Natural killer cell (primary cell): ENCODE results near the gene CLK3. TPM values are rescaled to one million over a fixed set of nuclear protein-coding genes. Genes with fewer than 3 reads are reported as not detected.

Experiments used
- ATAC-seq, 3 donors: fragments of 150-1000 bp in 2 of 3; fragments of 200-7000 bp in 1 of 3; cut with Tn5 transposase; 1 replicate in 1 of 3; 2 replicates in 2 of 3; pipeline ENCODE4 v1.10.0; 2021; ENCODE audit warnings: mild to moderate bottlenecking in 2 of 3, moderate library complexity in 2 of 3
- DNase-seq, 2 donors: peaks; one replicate each; pipeline versions ENCODE4 v3.0.0 to v3.0.0-alpha.2; 2013 to 2021; ENCODE audit warnings: mixed read lengths in 1 of 2
- H3K27ac ChIP-seq: one replicate; pipeline ENCODE4 v1.5.1; 2013; ENCODE audit warnings: mild to moderate bottlenecking, low read length
- H3K27me3 ChIP-seq: one replicate; pipeline ENCODE4 v1.6.1; 2013; ENCODE audit warnings: low read length; ENCODE audit not compliant: control insufficient read depth, insufficient read depth
- H3K36me3 ChIP-seq: one replicate; pipeline ENCODE4 v1.6.1; 2013; ENCODE audit warnings: low read length; ENCODE audit not compliant: control insufficient read depth, insufficient read depth
- H3K4me1 ChIP-seq: one replicate; pipeline ENCODE4 v1.6.1; 2013; ENCODE audit warnings: low read length; ENCODE audit not compliant: control insufficient read depth, insufficient read depth
- H3K4me3 ChIP-seq: one replicate; pipeline ENCODE4 v1.5.1; 2013; ENCODE audit warnings: low read length
- H3K9me3 ChIP-seq: one replicate; pipeline ENCODE4 v1.6.1; 2013; ENCODE audit warnings: low read length; ENCODE audit not compliant: control insufficient read depth, insufficient read depth
- H3K27ac Mint-ChIP-seq, 2 donors: one replicate each; pipeline ENCODE4 v1.8.0; 2022; ENCODE audit warnings: mild to moderate bottlenecking in 2 of 2, mixed read lengths in 2 of 2, moderate library complexity in 1 of 2
- H3K27me3 Mint-ChIP-seq, 2 donors: one replicate each; pipeline ENCODE4 v1.8.0; 2022; ENCODE audit warnings: low read depth in 2 of 2, mixed read lengths in 2 of 2
- H3K36me3 Mint-ChIP-seq: one replicate; pipeline ENCODE4 v1.8.0; 2022; ENCODE audit warnings: mixed read lengths
- H3K4me1 Mint-ChIP-seq, 2 donors: one replicate each; pipeline ENCODE4 v1.8.0; 2022; ENCODE audit warnings: mixed read lengths in 2 of 2
- H3K4me3 Mint-ChIP-seq: one replicate; pipeline ENCODE4 v1.8.0; 2022; ENCODE audit warnings: mild to moderate bottlenecking, moderate library complexity, mixed read lengths
- H3K9me3 Mint-ChIP-seq, 2 donors: one replicate each; pipeline ENCODE4 v1.8.0; 2022; ENCODE audit warnings: mixed read lengths in 2 of 2
- WGBS: methylation state at CpG from one replicate; pipeline ENCODE4 v1.1.7; 2013; ENCODE audit warnings: missing lambda C conversion rate; ENCODE audit not compliant: insufficient coverage; 5-methylcytosine and 5-hydroxymethylcytosine counted together
- intact Hi-C: fragments of 100-400 bp; cut with micrococcal nuclease; formaldehyde crosslinking; loops from one replicate; pipeline ENCODE4 v1.14.2; 2022
- total RNA-seq, 4 donors: library from RNA; stranded (reverse); fragments of 120-200 nt in 1 of 4; gene quantifications; one replicate each; pipeline versions ENCODE4 v1.2.3 to v1.2.4, GENCODE V29; 2013 to 2022
- TF ChIP-seq, protein P1 (sequence below): fragments of 200-600 bp; IDR thresholded peaks from one replicate; pipeline ENCODE4 v1.8.0; 2022; ENCODE audit warnings: antibody characterized with exemption

CLK3 gene
- total RNA-seq, 3 donors from 2014 or later (not counting 1 experiment from before 2014, with no cell fraction given) = 288 to 298 (median 293) TPM

DNA sequence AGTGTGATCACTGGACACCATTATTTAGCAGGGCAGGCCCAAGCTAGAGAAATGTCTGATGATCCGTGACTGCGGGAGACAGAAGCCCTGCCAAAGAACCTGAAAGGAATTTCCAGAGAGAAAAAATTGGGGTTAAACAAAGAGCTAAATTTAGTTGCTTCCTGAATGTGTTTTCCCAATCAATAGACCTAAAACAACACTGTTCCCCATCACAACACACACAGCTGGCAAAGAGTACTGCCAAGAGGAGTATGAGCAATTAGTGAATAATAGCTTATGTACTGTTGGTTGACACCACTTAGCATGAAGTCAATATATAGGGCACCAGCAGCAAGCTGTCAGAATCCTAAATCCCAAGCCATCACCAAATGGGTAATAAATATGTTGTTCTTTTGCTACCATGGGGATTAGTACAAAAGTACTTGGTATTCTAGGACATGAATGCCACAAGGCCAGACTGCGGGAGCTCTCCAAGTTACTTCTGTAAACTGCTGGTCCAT, 35.7 kb downstream of the CLK3 start:
- no peak overlapping the region for H3K27ac ChIP-seq
- peaks cover 14% of the 10 kb centered on the region for H3K36me3 ChIP-seq
- Mint-ChIP-seq H3K36me3 (no peaks in the 10 kb centered on the region), H3K4me1 (peaks cover 29 to 31% of the 10 kb centered on the region in 2 donors), H3K27ac (peak overlapping the region in 1 of 2 donors; percentile 15), H3K4me3 (no peak overlapping the region), H3K27me3 (no peaks in the 10 kb centered on the region), H3K9me3 (no peaks in the 10 kb centered on the region)
- peaks cover 13% of the 10 kb centered on the region for H3K4me1 ChIP-seq
- no peak for ATAC-seq
- TF ChIP-seq, protein P1, sequence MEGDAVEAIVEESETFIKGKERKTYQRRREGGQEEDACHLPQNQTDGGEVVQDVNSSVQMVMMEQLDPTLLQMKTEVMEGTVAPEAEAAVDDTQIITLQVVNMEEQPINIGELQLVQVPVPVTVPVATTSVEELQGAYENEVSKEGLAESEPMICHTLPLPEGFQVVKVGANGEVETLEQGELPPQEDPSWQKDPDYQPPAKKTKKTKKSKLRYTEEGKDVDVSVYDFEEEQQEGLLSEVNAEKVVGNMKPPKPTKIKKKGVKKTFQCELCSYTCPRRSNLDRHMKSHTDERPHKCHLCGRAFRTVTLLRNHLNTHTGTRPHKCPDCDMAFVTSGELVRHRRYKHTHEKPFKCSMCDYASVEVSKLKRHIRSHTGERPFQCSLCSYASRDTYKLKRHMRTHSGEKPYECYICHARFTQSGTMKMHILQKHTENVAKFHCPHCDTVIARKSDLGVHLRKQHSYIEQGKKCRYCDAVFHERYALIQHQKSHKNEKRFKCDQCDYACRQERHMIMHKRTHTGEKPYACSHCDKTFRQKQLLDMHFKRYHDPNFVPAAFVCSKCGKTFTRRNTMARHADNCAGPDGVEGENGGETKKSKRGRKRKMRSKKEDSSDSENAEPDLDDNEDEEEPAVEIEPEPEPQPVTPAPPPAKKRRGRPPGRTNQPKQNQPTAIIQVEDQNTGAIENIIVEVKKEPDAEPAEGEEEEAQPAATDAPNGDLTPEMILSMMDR = no peak
- intact Hi-C loops = no loop called here
- H3K4me3 ChIP-seq = no peak overlapping the region
- no peak for DNase-seq
- WGBS = 97% methylated on average over 3 of the region's 3 CpGs
- H3K9me3 ChIP-seq = no peaks in the 10 kb centered on the region
- H3K27me3 ChIP-seq = no peaks in the 10 kb centered on the region

DNA sequence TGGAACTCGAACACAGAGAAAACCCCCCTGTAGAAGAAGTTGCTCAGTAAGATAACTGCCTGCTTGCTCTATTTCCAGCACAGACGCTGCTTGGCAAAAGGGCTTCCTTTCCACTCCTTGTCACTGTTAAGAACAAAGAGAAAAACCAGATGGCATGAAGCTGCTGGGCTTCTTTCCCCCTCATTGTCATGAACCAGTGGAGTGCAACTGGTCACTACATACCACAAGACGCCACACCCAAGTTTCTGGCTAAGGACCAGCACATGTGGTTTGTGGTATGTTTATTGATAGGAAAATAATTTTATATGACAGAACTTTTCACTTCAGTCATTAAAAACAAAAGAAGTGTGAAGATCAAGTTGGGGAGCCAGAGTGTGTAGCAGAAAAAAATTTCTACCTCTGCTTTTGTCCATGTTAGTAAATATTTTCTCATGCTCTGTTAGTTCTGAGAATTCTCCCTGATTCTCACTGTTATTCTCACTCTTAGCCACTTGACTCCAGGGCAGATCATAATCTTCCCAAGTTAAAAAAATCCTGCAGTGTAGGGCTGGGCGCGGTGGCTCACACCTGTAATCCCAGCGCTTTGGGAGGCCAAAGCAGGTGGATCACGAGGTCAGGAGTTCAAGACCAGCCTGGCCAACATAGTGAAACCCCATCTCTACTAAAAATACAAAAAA, 37.9 kb downstream of the CLK3 start:
- Histone ChIP-seq H3K27ac (no peak overlapping the region), H3K4me1 (peaks cover 13% of the 10 kb centered on the region), H3K36me3 (peaks cover 12% of the 10 kb centered on the region), H3K4me3 (no peak overlapping the region), H3K9me3 (no peaks in the 10 kb centered on the region), H3K27me3 (no peaks in the 10 kb centered on the region)
- H3K27me3 Mint-ChIP-seq = no peaks in the 10 kb centered on the region
- ATAC-seq (no peak), DNase-seq (no peak)
- TF ChIP-seq, protein P1 = no peak
- no peak overlapping the region for H3K4me3 Mint-ChIP-seq
- H3K4me1 Mint-ChIP-seq = peaks cover 35 to 39% of the 10 kb centered on the region in 2 donors
- no peaks in the 10 kb centered on the region for H3K36me3 Mint-ChIP-seq
- WGBS = 47% methylated on average over 5 of the region's 7 CpGs
- H3K27ac Mint-ChIP-seq = peak overlapping the region; percentile 10 to 76
- H3K9me3 Mint-ChIP-seq = no peaks in the 10 kb centered on the region
- intact Hi-C loops = no loop called here

DNA sequence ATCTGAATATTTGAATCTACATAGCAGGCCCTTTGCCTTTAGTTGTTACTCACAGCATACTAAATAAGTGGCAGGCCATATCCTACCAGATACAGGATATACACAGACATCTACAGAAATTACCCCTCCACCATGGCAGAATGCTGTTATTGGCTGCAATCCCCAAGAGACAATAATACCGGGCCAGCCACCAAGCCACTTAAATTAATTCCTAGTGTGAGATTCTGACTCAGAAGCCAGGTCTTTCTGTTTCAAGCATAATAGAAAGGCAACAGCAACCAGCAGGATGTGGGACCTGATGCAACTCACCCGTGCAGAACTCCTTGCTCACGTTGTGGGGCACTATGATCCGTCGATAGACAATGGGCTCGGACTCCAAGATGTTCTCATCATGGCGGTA, 39.8 kb downstream of the CLK3 start:
- no peaks in the 10 kb centered on the region for H3K9me3 ChIP-seq
- Mint-ChIP-seq H3K4me1 (peaks cover 27 to 32% of the 10 kb centered on the region in 2 donors), H3K4me3 (no peak overlapping the region), H3K9me3 (no peaks in the 10 kb centered on the region), H3K27ac (peak overlapping the region in 1 of 2 donors; percentile 10), H3K36me3 (no peaks in the 10 kb centered on the region), H3K27me3 (no peaks in the 10 kb centered on the region)
- no peak for ATAC-seq
- DNase-seq = no peak
- WGBS = 73% methylated on average over 7 of the region's 7 CpGs
- no peak overlapping the region for H3K27ac ChIP-seq
- H3K4me1 ChIP-seq = peaks cover 13% of the 10 kb centered on the region
- H3K36me3 ChIP-seq = peaks cover 7% of the 10 kb centered on the region
- H3K27me3 ChIP-seq = no peaks in the 10 kb centered on the region
- TF ChIP-seq, protein P1 = no peak
- intact Hi-C loops = no loop called here
- H3K4me3 ChIP-seq = no peak overlapping the region
